B cell (primary cell): ENCODE measurements around the gene FBXO41. TPM values are rescaled to one million over a fixed set of nuclear protein-coding genes. Genes with fewer than 3 reads are reported as not detected.

Source experiments
- ATAC-seq: fragments of 200-7000 bp; cut with Tn5 transposase; one replicate; pipeline ENCODE4 v1.10.0; 2021; ENCODE audit warnings: low read depth, mild to moderate bottlenecking, moderate number of reproducible peaks, moderate library complexity
- CTCF ChIA-PET: fragments of 350-600 bp; sonication (Branson Sonifier 250); formaldehyde crosslinking; loops from one replicate; lab custom pipeline; 2021; ENCODE audit warnings: antibody characterized with exemption, inconsistent platforms; lab: Charles Lee
- POLR2A ChIA-PET: fragments of 350-600 bp; sonication (Branson Sonifier 250); formaldehyde crosslinking; loops from one replicate; lab custom pipeline; 2021; ENCODE audit warnings: antibody characterized with exemption; lab: Charles Lee
- DNase-seq: peaks from one replicate; pipeline ENCODE4 v3.0.0; 2013
- H2AFZ ChIP-seq: 2 replicates; pipeline ENCODE4 v1.6.1; 2012; ENCODE audit warnings: mild to moderate bottlenecking, low read depth, low read length; ENCODE audit not compliant: insufficient read depth, poor library complexity, severe bottlenecking
- H3K27ac ChIP-seq, 2 donors: 1 replicate in 1 of 2; 2 replicates in 1 of 2; pipeline ENCODE4 v1.5.1; 2012 to 2013; ENCODE audit warnings: low read length in 2 of 2, mild to moderate bottlenecking in 2 of 2, moderate library complexity in 1 of 2
- H3K27me3 ChIP-seq, 4 experiments: fragments of 200-600 bp in 1 of 4; sonication (generic) in 1 of 4; replicated peaks in 1 of 4; 1 replicate in 2 of 4; 2 replicates in 2 of 4; pipeline versions ENCODE4 v1.6.1 to v1.7.0; 2013 to 2016; ENCODE audit warnings: low read length in 3 of 4, mild to moderate bottlenecking in 2 of 4, mixed read lengths in 1 of 4, moderate library complexity in 1 of 4; ENCODE audit not compliant: insufficient read depth in 4 of 4, control insufficient read depth in 3 of 4; ENCODE audit errors: control extremely low read depth in 1 of 4
- H3K36me3 ChIP-seq, 2 experiments: replicated peaks in 1 of 2; 1 replicate in 1 of 2; 2 replicates in 1 of 2; pipeline versions ENCODE4 v1.6.1 to v1.7.1; 2013; ENCODE audit warnings: low read length in 1 of 2; ENCODE audit not compliant: insufficient read depth in 2 of 2, control insufficient read depth in 1 of 2; ENCODE audit errors: control extremely low read depth in 1 of 2, extremely low read depth in 1 of 2
- H3K4me1 ChIP-seq, 2 donors: fragments of 200-600 bp in 1 of 2; sonication (generic) in 1 of 2; 1 replicate in 1 of 2; 2 replicates in 1 of 2; pipeline versions ENCODE4 v1.5.1 to v1.6.1; 2013 to 2017; ENCODE audit warnings: low read length in 2 of 2; ENCODE audit not compliant: control insufficient read depth in 2 of 2, insufficient read depth in 2 of 2
- H3K4me2 ChIP-seq: replicated peaks from 2 replicates; pipeline ENCODE3; 2012; ENCODE audit warnings: mild to moderate bottlenecking, low read depth, low read length; ENCODE audit not compliant: poor library complexity, severe bottlenecking
- H3K4me3 ChIP-seq, 5 experiments: fragments of 200-600 bp in 1 of 5; sonication (generic) in 1 of 5; 1 replicate in 3 of 5; 2 replicates in 2 of 5; pipeline versions ENCODE4 v1.5.1 to v1.7.0; 2011 to 2016; ENCODE audit warnings: low read length in 4 of 5, mild to moderate bottlenecking in 4 of 5, low read depth in 2 of 5, control low read depth in 1 of 5, moderate library complexity in 1 of 5; ENCODE audit not compliant: insufficient read depth in 1 of 5; ENCODE audit errors: control extremely low read depth in 1 of 5, extremely low read depth in 1 of 5
- H3K79me2 ChIP-seq: fragments of 200-600 bp; sonication (generic); one replicate; pipeline ENCODE4 v1.6.0; 2016; ENCODE audit warnings: low read length; ENCODE audit not compliant: control insufficient read depth, insufficient read depth
- H3K9ac ChIP-seq: fragments of 200-600 bp; sonication (generic); 2 replicates; pipeline ENCODE4 v1.6.1; 2017; ENCODE audit warnings: mild to moderate bottlenecking, low read length, moderate library complexity
- H3K9me3 ChIP-seq, 3 donors: one replicate each; pipeline versions ENCODE4 v1.6.1 to v1.7.1; 2013; ENCODE audit warnings: low read length in 2 of 3; ENCODE audit not compliant: control insufficient read depth in 2 of 3, insufficient read depth in 1 of 3; ENCODE audit errors: control extremely low read depth in 1 of 3
- H4K20me1 ChIP-seq: 2 replicates; pipeline ENCODE4 v1.6.0; 2012; ENCODE audit warnings: mild to moderate bottlenecking, low read length; ENCODE audit not compliant: insufficient read depth, control insufficient read depth, poor library complexity, severe bottlenecking
- H3K27ac Mint-ChIP-seq: one replicate; pipeline ENCODE4 v1.8.0; 2021; ENCODE audit warnings: mixed read lengths
- H3K27me3 Mint-ChIP-seq: one replicate; pipeline ENCODE4 v1.8.0; 2021; ENCODE audit warnings: mixed read lengths
- H3K4me1 Mint-ChIP-seq: one replicate; pipeline ENCODE4 v1.8.0; 2021; ENCODE audit warnings: mixed read lengths
- H3K4me3 Mint-ChIP-seq: one replicate; pipeline ENCODE4 v1.8.0; 2021; ENCODE audit warnings: mixed read lengths
- H3K9me3 Mint-ChIP-seq: one replicate; pipeline ENCODE4 v1.8.0; 2022; ENCODE audit warnings: mixed read lengths; ENCODE audit not compliant: insufficient read depth
- EZH2 ChIP-seq: IDR thresholded peaks from 2 replicates; pipeline ENCODE4 v1.6.1; 2012; ENCODE audit warnings: borderline replicate concordance, low read depth, mild to moderate bottlenecking, moderate library complexity, low read length; ENCODE audit not compliant: insufficient read depth, poor library complexity, severe bottlenecking
- WGBS: methylation state at CpG from one replicate; pipeline ENCODE4 v1.1.5; 2013; ENCODE audit warnings: missing lambda C conversion rate; ENCODE audit not compliant: insufficient coverage; 5-methylcytosine and 5-hydroxymethylcytosine counted together
- intact Hi-C: fragments of 100-400 bp; cut with micrococcal nuclease; formaldehyde crosslinking; loops from one replicate; pipeline ENCODE4 v1.10.0; 2022
- polyA plus RNA-seq: library from polyadenylated mRNA; depleted of rRNA; stranded (reverse); fragments of >200 nt; gene quantifications from 2 replicates; pipeline ENCODE4 v1.2.3, GENCODE V29; 2012
- total RNA-seq, 2 donors: library from RNA; stranded (reverse); fragments of 120-200 nt in 1 of 2; gene quantifications; 1 replicate in 1 of 2; 2 replicates in 1 of 2; pipeline versions ENCODE4 v1.2.3 to v1.2.4, GENCODE V29; 2013 to 2022
- TF ChIP-seq, protein P1 (sequence below): fragments of 200-600 bp; IDR thresholded peaks from one replicate; pipeline ENCODE4 v1.8.0; 2022; ENCODE audit warnings: antibody characterized with exemption, mild to moderate bottlenecking

Gene FBXO41
- total and polyA plus RNA-seq, 2 donors (not counting 1 experiment from before 2014, with no cell fraction given), result 25.2 to 29.6 TPM

DNA sequence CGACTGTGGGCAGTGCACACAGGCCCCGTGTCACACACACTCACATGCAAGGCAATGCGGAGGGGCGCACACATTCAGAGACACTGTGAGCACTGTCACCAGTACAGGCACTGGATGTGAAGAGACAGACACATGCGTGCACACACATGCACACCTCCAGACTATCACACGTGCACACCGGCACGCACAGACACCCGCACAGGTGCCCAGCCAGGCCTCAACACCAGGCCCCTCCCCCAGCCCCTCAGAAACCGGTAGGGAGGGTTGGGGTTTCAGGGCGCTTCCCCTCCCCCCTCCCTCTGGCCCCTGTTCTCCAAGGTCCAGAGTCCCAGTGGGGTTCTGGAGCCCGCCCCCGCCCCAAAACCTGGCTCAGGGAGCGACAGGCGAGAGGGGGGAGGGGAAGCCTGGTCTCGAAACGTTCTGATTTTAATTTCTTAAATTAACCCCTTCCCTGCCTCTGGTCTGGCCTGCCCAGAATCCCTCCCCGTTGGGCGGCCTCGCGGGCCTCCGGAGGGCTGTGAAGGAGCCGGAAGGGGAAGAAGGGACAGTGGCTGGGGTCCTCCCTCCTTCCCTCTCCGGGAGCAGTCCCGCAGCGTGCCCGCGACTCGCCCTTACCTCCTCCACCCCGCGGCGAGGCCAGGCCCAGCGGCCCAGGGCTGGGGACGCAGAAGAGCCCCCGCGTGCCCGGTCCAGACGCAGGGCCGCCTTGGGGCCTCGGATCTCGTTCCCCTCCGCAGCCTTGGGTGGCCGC, 558 bp downstream of the FBXO41 start:
- DNase-seq (peak; percentile 43), ATAC-seq (peak; percentile 21)
- peak overlapping the region; percentile 88 for H2AFZ ChIP-seq
- peaks cover 0 to 2% of the 10 kb centered on the region in 2 experiments for H3K36me3 ChIP-seq
- no peaks in the 10 kb centered on the region for H4K20me1 ChIP-seq
- ChIA-PET CTCF (interaction anchor here (0.7 to 1.5 kb wide), 3 partner anchors 12 to 106 kb away, joined by 3 to 6 read pairs (median 4); partner anchors contain the start of genes CCT7 and PRADC1), POLR2A (interaction anchor here (0.7 to 1.8 kb wide), 4 partner anchors 11 to 1248 kb away, joined by 3 to 20 read pairs (median 3); partner anchors contain the start of genes CCT7 and PRADC1)
- WGBS, result 8% methylated on average over 27 of the region's 43 CpGs
- H3K4me2 ChIP-seq, result peak overlapping the region; percentile 86
- intact Hi-C loops, result loop anchor here (1.0 to 2.0 kb wide), 5 partner anchors 15 to 213 kb away; partner anchors contain the start of genes ALMS1, CCT7, SFXN5 and SMYD5
- peaks cover 0 to 2% (median 0%) of the 10 kb centered on the region in 4 experiments for H3K27me3 ChIP-seq
- Mint-ChIP-seq H3K27ac (peak overlapping the region; percentile 90), H3K9me3 (no peaks in the 10 kb centered on the region), H3K4me1 (peaks cover 32% of the 10 kb centered on the region), H3K27me3 (no peaks in the 10 kb centered on the region), H3K4me3 (peak overlapping the region; percentile 93)
- no peaks in the 10 kb centered on the region for H3K9me3 ChIP-seq
- H3K4me1 ChIP-seq, result peaks cover 21 to 34% of the 10 kb centered on the region in 2 donors
- H3K9ac ChIP-seq, result peak overlapping the region; percentile 80
- peak overlapping the region in 1 of 2 donors; percentile 81 for H3K27ac ChIP-seq
- peaks cover 16% of the 10 kb centered on the region for H3K79me2 ChIP-seq
- H3K4me3 ChIP-seq, result peak overlapping the region; percentile 14 to 81 (median 75)
- TF ChIP-seq EZH2, result no peak
- TF ChIP-seq, protein P1, sequence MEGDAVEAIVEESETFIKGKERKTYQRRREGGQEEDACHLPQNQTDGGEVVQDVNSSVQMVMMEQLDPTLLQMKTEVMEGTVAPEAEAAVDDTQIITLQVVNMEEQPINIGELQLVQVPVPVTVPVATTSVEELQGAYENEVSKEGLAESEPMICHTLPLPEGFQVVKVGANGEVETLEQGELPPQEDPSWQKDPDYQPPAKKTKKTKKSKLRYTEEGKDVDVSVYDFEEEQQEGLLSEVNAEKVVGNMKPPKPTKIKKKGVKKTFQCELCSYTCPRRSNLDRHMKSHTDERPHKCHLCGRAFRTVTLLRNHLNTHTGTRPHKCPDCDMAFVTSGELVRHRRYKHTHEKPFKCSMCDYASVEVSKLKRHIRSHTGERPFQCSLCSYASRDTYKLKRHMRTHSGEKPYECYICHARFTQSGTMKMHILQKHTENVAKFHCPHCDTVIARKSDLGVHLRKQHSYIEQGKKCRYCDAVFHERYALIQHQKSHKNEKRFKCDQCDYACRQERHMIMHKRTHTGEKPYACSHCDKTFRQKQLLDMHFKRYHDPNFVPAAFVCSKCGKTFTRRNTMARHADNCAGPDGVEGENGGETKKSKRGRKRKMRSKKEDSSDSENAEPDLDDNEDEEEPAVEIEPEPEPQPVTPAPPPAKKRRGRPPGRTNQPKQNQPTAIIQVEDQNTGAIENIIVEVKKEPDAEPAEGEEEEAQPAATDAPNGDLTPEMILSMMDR, result no peak
